Astrocyte (in vitro differentiated cells and primary cell): ENCODE measurements around the gene CCL23. TPM values are rescaled to one million over a fixed set of nuclear protein-coding genes. Genes with fewer than 3 reads are reported as not detected.

Experiments used
- DNase-seq: peaks from one replicate; pipeline ENCODE4 v3.0.0-alpha.2; 2010; ENCODE audit warnings: low read depth
- FAIRE-seq: peaks from 2 replicates; lab custom pipeline; 2011; peaks lifted over from hg19 to GRCh38; lab: Jason Lieb, UNC
- H2AFZ ChIP-seq: 2 replicates; pipeline ENCODE4 v1.6.0; 2012; ENCODE audit warnings: low read depth, low read length, inconsistent platforms
- H3K27ac ChIP-seq: 2 replicates; pipeline ENCODE4 v1.5.1; 2011; ENCODE audit warnings: low read depth, low read length, inconsistent platforms
- H3K27me3 ChIP-seq: 2 replicates; pipeline ENCODE4 v1.6.0; 2011; ENCODE audit warnings: low read length, inconsistent platforms; ENCODE audit not compliant: insufficient read depth
- H3K36me3 ChIP-seq: 2 replicates; pipeline ENCODE4 v1.5.1; 2011; ENCODE audit warnings: low read length, inconsistent platforms; ENCODE audit not compliant: insufficient read depth
- H3K4me1 ChIP-seq: 2 replicates; pipeline ENCODE4 v1.5.1; 2011; ENCODE audit warnings: low read length, inconsistent platforms; ENCODE audit not compliant: insufficient read depth
- H3K4me2 ChIP-seq: 2 replicates; pipeline ENCODE4 v1.6.0; 2012; ENCODE audit warnings: low read length, inconsistent platforms
- H3K4me3 ChIP-seq: 2 replicates; pipeline ENCODE4 v1.5.1; 2011; ENCODE audit warnings: low read depth, mild to moderate bottlenecking, low read length, inconsistent platforms; ENCODE audit not compliant: insufficient read depth
- H3K79me2 ChIP-seq: 2 replicates; pipeline ENCODE4 v1.6.0; 2012; ENCODE audit warnings: mild to moderate bottlenecking, low read length, inconsistent platforms; ENCODE audit not compliant: insufficient read depth
- H3K9ac ChIP-seq: 2 replicates; pipeline ENCODE4 v1.6.0; 2012; ENCODE audit warnings: mild to moderate bottlenecking, low read length, inconsistent platforms
- H3K9me3 ChIP-seq: 2 replicates; pipeline ENCODE4 v1.5.1; 2012; ENCODE audit warnings: low read depth, mild to moderate bottlenecking, low read length, inconsistent platforms; ENCODE audit not compliant: insufficient read depth
- H4K20me1 ChIP-seq: 2 replicates; pipeline ENCODE4 v1.6.0; 2012; ENCODE audit warnings: low read length, inconsistent platforms; ENCODE audit not compliant: insufficient read depth
- H3K27ac Mint-ChIP-seq: one replicate; pipeline ENCODE4 v1.8.0; 2021; ENCODE audit warnings: mild to moderate bottlenecking, mixed read lengths; ENCODE audit not compliant: unreplicated experiment
- H3K27me3 Mint-ChIP-seq: one replicate; pipeline ENCODE4 v1.8.0; 2021; ENCODE audit warnings: low read depth, mixed read lengths; ENCODE audit not compliant: unreplicated experiment
- H3K36me3 Mint-ChIP-seq: one replicate; pipeline ENCODE4 v1.8.0; 2021; ENCODE audit warnings: low read depth, mixed read lengths; ENCODE audit not compliant: unreplicated experiment
- H3K4me1 Mint-ChIP-seq: one replicate; pipeline ENCODE4 v1.8.0; 2021; ENCODE audit warnings: low read depth, mixed read lengths; ENCODE audit not compliant: unreplicated experiment
- H3K4me3 Mint-ChIP-seq: one replicate; pipeline ENCODE4 v1.8.0; 2021; ENCODE audit warnings: mild to moderate bottlenecking, moderate library complexity, mixed read lengths; ENCODE audit not compliant: unreplicated experiment
- H3K9me3 Mint-ChIP-seq: one replicate; pipeline ENCODE4 v1.8.0; 2021; ENCODE audit warnings: mild to moderate bottlenecking, mixed read lengths; ENCODE audit not compliant: unreplicated experiment
- CTCF ChIP-seq: IDR thresholded peaks from 2 replicates; pipeline ENCODE4 v1.5.1; 2011; ENCODE audit warnings: low read depth, mild to moderate bottlenecking, inconsistent platforms, low read length, moderate library complexity; ENCODE audit not compliant: insufficient read depth
- EZH2 ChIP-seq: IDR thresholded peaks from 2 replicates; pipeline ENCODE4 v1.6.1; 2012; ENCODE audit warnings: mild to moderate bottlenecking, low read length, inconsistent platforms; ENCODE audit not compliant: insufficient read depth
- total RNA-seq: library from RNA; stranded (reverse); gene quantifications from 2 replicates; pipeline ENCODE4 v1.2.1, GENCODE V29; 2021

CCL23 gene
- total RNA-seq, 1 donor from 2014 or later: not detected

- H3K27ac ChIP-seq: no peak overlapping the region
- no peaks in the 10 kb centered on the region for H3K9me3 ChIP-seq
- no peak for DNase-seq
- peaks cover 8% of the 10 kb centered on the region for H3K4me1 Mint-ChIP-seq
- no peak for FAIRE-seq
- H3K4me2 ChIP-seq: no peak overlapping the region
- no peaks in the 10 kb centered on the region for H3K27me3 ChIP-seq
- H3K27me3 Mint-ChIP-seq: peaks cover 34% of the 10 kb centered on the region
- no peak overlapping the region for H3K4me3 Mint-ChIP-seq
- H3K27ac Mint-ChIP-seq: no peak overlapping the region
- no peak overlapping the region for H3K4me3 ChIP-seq
- no peaks in the 10 kb centered on the region for H4K20me1 ChIP-seq
- H3K4me1 ChIP-seq: no peaks in the 10 kb centered on the region
- H2AFZ ChIP-seq: no peak overlapping the region
- H3K36me3 ChIP-seq: no peaks in the 10 kb centered on the region
- H3K9ac ChIP-seq: no peak overlapping the region
- no peak for TF ChIP-seq EZH2
- no peak for TF ChIP-seq CTCF
- peaks cover 3% of the 10 kb centered on the region for H3K9me3 Mint-ChIP-seq
- no peaks in the 10 kb centered on the region for H3K79me2 ChIP-seq
- no peaks in the 10 kb centered on the region for H3K36me3 Mint-ChIP-seq
Measured at GRCh38 chr17:35978346-35978745, 39.4 kb downstream of the CCL23 start.

GRCh38 chr17:35977509-35977908 is 40.3 kb downstream of the CCL23 start:
- Histone ChIP-seq H3K36me3 (no peaks in the 10 kb centered on the region), H3K79me2 (no peaks in the 10 kb centered on the region), H3K27me3 (no peaks in the 10 kb centered on the region), H2AFZ (no peak overlapping the region), H3K4me3 (no peak overlapping the region), H3K27ac (no peak overlapping the region), H3K4me2 (no peak overlapping the region), H3K4me1 (no peaks in the 10 kb centered on the region), H3K9me3 (no peaks in the 10 kb centered on the region), H3K9ac (no peak overlapping the region), H4K20me1 (no peaks in the 10 kb centered on the region)
- peaks cover 32% of the 10 kb centered on the region for H3K27me3 Mint-ChIP-seq
- no peaks in the 10 kb centered on the region for H3K36me3 Mint-ChIP-seq
- H3K9me3 Mint-ChIP-seq: peaks cover 3% of the 10 kb centered on the region
- H3K4me1 Mint-ChIP-seq: peaks cover 8% of the 10 kb centered on the region
- no peak for DNase-seq
- no peak overlapping the region for H3K27ac Mint-ChIP-seq
- H3K4me3 Mint-ChIP-seq: no peak overlapping the region
- FAIRE-seq: no peak
- no peak for TF ChIP-seq EZH2
- no peak for TF ChIP-seq CTCF

- TF ChIP-seq EZH2 (no peak), CTCF (no peak)
- no peaks in the 10 kb centered on the region for H3K36me3 ChIP-seq
- no peaks in the 10 kb centered on the region for H3K79me2 ChIP-seq
- peak; percentile 15 for DNase-seq
- no peak overlapping the region for H3K4me2 ChIP-seq
- H3K9ac ChIP-seq: no peak overlapping the region
- Mint-ChIP-seq H3K4me3 (no peak overlapping the region), H3K4me1 (peaks cover 8% of the 10 kb centered on the region), H3K27ac (peak overlapping the region; percentile 37), H3K9me3 (peaks cover 3% of the 10 kb centered on the region), H3K36me3 (no peaks in the 10 kb centered on the region), H3K27me3 (peaks cover 17% of the 10 kb centered on the region)
- no peaks in the 10 kb centered on the region for H4K20me1 ChIP-seq
- no peak for FAIRE-seq
- H2AFZ ChIP-seq: no peak overlapping the region
- H3K9me3 ChIP-seq: no peaks in the 10 kb centered on the region
- no peaks in the 10 kb centered on the region for H3K4me1 ChIP-seq
- H3K4me3 ChIP-seq: no peak overlapping the region
- H3K27ac ChIP-seq: no peak overlapping the region
- peaks cover 3% of the 10 kb centered on the region for H3K27me3 ChIP-seq
Measured at GRCh38 chr17:35973333-35974260, 44.2 kb downstream of the CCL23 start.
